Uterus (tissue), 4 donors: Measurements from ENCODE around the gene GRIK4. TPM values are rescaled to one million over a fixed set of nuclear protein-coding genes. Genes with fewer than 3 reads are reported as not detected.

ENCODE experiments used
- DNase-seq, 2 donors: peaks; one replicate each; pipeline ENCODE4 v3.0.0-alpha.2; 2019 to 2020
- H3K27ac ChIP-seq, 2 donors: fragments of 200-600 bp; sonication (generic); 1 replicate in 1 of 2; 2 replicates in 1 of 2; pipeline ENCODE4 v1.5.1; 2016 to 2018
- H3K27me3 ChIP-seq, 2 donors: fragments of 200-600 bp; sonication (generic); one replicate each; pipeline ENCODE4 v1.5.1; 2018 to 2019; ENCODE audit warnings: control low read depth in 1 of 2
- H3K36me3 ChIP-seq, 2 donors: fragments of 200-600 bp; sonication (generic); one replicate each; pipeline ENCODE4 v1.5.1; 2019; ENCODE audit warnings: control low read depth in 1 of 2
- H3K4me1 ChIP-seq, 2 donors: fragments of 200-600 bp; sonication (generic); one replicate each; pipeline ENCODE4 v1.5.1; 2018 to 2019; ENCODE audit warnings: control low read depth in 1 of 2
- H3K4me3 ChIP-seq, 2 donors: fragments of 200-600 bp; sonication (generic); 1 replicate in 1 of 2; 2 replicates in 1 of 2; pipeline ENCODE4 v1.5.1; 2018 to 2019; ENCODE audit warnings: mild to moderate bottlenecking in 1 of 2
- H3K9me3 ChIP-seq, 2 donors: fragments of 200-600 bp; sonication (generic); one replicate each; pipeline ENCODE4 v1.5.1; 2019; ENCODE audit warnings: control low read depth in 1 of 2
- POLR2A ChIP-seq, 2 donors: fragments of 450-650 bp; IDR thresholded peaks; one replicate each; pipeline ENCODE4 v1.6.1; 2016; ENCODE audit warnings: antibody characterized with exemption in 2 of 2, mild to moderate bottlenecking in 1 of 2, moderate library complexity in 1 of 2
- intact Hi-C: fragments of 100-400 bp; cut with DNase I; formaldehyde crosslinking; loops from one replicate; pipeline ENCODE4 v1.15.1; 2023; ENCODE audit warnings: low total_unique reads
- total RNA-seq, 4 donors: library from RNA; depleted of rRNA in 3 of 4; stranded (reverse); fragments of >200 nt in 3 of 4; gene quantifications; one replicate each; pipeline versions ENCODE4 v1.1.0 to v1.2.4, GENCODE V29; 2014 to 2023
- TF ChIP-seq, protein P1 (sequence below), 4 experiments: fragments of 200-600 bp in 2 of 4; fragments of 450-650 bp in 2 of 4; sonication (generic) in 2 of 4; IDR thresholded peaks; one replicate each; pipeline ENCODE4 v1.5.1; 2016 to 2019; ENCODE audit warnings: antibody characterized with exemption in 4 of 4, mild to moderate bottlenecking in 2 of 4, moderate library complexity in 1 of 4
- donor health status: DM: yes; HTN: yes; CAD: no.

GRIK4 gene
- total RNA-seq, 4 donors from 2014 or later, result 0.28 to 1.1 TPM; not detected in 2

DNA sequence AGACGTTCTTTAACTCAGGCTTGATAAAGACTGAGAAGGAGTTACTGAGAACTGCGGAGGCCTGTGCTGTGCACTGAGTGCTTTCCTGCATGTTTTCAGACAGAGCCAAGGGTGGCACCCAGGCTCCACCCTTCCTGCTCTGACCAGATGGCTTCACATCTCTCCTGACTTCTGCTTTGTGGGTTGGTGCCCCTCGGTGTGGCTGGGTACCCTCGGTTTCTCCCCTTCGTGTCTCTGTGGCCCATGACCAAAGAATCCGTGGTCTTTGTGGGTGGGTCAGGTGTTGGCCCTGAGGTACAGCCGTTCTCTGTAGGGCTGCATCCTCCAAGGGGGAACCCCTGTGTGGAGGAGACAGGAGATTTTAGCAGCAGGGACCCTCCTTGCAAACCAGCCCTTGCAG, 34.3 kb downstream of the GRIK4 start:
- Histone ChIP-seq H3K4me3 (no peak overlapping the region), H3K4me1 (peaks cover 0 to 12% of the 10 kb centered on the region in 2 donors), H3K36me3 (no peaks in the 10 kb centered on the region), H3K27me3 (no peaks in the 10 kb centered on the region), H3K27ac (no peak overlapping the region), H3K9me3 (no peaks in the 10 kb centered on the region)
- intact Hi-C loops, result no loop called here
- TF ChIP-seq POLR2A (IDR thresholded peaks at IDR 0.05), result no peak
- TF ChIP-seq, protein P1, sequence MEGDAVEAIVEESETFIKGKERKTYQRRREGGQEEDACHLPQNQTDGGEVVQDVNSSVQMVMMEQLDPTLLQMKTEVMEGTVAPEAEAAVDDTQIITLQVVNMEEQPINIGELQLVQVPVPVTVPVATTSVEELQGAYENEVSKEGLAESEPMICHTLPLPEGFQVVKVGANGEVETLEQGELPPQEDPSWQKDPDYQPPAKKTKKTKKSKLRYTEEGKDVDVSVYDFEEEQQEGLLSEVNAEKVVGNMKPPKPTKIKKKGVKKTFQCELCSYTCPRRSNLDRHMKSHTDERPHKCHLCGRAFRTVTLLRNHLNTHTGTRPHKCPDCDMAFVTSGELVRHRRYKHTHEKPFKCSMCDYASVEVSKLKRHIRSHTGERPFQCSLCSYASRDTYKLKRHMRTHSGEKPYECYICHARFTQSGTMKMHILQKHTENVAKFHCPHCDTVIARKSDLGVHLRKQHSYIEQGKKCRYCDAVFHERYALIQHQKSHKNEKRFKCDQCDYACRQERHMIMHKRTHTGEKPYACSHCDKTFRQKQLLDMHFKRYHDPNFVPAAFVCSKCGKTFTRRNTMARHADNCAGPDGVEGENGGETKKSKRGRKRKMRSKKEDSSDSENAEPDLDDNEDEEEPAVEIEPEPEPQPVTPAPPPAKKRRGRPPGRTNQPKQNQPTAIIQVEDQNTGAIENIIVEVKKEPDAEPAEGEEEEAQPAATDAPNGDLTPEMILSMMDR (IDR thresholded peaks at IDR 0.05), result no peak
- no peak for DNase-seq

DNA sequence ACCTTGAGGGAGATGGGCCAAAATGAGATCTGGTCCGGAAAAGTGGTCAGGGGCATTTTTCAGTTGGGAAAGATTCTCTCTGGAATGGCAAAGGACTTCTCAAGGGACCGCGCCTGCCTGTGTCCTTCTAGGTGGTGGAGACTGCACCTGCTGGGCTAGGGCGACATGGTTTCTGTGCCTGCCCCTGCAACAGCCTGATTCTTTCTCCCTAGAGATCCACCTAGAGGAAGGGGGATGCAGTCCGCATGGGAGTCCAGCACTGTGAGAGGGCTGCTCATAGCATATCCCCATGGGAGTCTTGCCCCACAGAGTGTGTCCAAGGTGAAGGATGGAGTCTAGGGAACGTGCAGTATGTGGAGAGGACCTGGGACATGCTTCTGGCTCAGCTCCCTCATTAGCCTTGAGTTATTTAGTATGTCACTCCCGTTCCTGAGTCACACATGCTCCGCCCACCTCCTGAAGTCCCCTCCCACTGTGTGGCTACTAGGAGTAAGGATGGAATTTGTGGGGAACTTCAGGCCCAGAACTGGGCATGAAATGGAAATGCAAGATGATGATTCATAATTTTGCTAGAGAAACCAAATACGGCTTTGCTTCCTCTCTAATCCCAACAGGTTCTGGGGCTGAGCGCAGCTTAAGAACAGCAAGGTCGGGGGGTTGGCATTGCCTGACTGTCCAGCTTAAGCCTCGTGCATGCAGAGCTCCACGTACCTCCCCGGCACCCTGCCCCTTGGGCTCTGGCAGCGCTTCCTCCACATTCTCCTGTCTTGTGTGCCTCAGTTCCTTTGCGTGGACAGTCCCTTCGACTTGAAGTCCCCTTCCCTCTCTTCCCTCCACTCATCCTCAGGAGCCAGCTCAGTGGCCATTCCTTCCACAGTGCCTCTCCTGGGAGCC, 35.0 kb downstream of the GRIK4 start:
- Histone ChIP-seq H3K4me3 (no peak overlapping the region), H3K9me3 (no peaks in the 10 kb centered on the region), H3K4me1 (peaks cover 0 to 12% of the 10 kb centered on the region in 2 donors), H3K27me3 (no peaks in the 10 kb centered on the region), H3K27ac (peak overlapping the region; percentile 16 to 28), H3K36me3 (no peaks in the 10 kb centered on the region)
- intact Hi-C loops, result no loop called here
- TF ChIP-seq, protein P1 (IDR thresholded peaks at IDR 0.05), result no peak
- no peak for TF ChIP-seq POLR2A (IDR thresholded peaks at IDR 0.05)
- DNase-seq, result peak; percentile 56 to 70

DNA sequence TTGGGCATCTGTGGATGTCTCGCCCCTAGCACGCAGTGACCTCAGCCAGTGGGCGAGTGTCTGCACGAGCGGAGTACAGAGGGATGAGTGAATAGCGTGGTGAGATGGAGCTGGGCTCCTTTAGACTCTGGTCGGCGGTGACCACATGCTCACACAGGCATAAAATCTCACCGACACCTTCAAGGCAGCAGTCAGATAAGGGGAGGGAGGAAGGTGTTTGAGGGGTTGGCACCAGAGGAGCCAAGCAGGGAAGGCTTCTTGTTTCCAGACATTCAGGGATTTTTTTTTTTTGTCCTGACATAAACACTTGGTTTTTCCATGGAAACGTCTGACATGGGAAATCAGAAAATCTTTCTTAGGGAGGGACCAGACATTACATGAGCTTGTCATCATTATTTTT, 35.8 kb downstream of the GRIK4 start:
- intact Hi-C loops, result no loop called here
- H3K9me3 ChIP-seq, result no peaks in the 10 kb centered on the region
- TF ChIP-seq, protein P1 (IDR thresholded peaks at IDR 0.05), result no peak
- no peak for TF ChIP-seq POLR2A (IDR thresholded peaks at IDR 0.05)
- H3K27me3 ChIP-seq, result no peaks in the 10 kb centered on the region
- peaks cover 0 to 12% of the 10 kb centered on the region in 2 donors for H3K4me1 ChIP-seq
- peak overlapping the region; percentile 16 to 28 for H3K27ac ChIP-seq
- DNase-seq, result no peak
- no peaks in the 10 kb centered on the region for H3K36me3 ChIP-seq
- H3K4me3 ChIP-seq, result no peak overlapping the region

DNA sequence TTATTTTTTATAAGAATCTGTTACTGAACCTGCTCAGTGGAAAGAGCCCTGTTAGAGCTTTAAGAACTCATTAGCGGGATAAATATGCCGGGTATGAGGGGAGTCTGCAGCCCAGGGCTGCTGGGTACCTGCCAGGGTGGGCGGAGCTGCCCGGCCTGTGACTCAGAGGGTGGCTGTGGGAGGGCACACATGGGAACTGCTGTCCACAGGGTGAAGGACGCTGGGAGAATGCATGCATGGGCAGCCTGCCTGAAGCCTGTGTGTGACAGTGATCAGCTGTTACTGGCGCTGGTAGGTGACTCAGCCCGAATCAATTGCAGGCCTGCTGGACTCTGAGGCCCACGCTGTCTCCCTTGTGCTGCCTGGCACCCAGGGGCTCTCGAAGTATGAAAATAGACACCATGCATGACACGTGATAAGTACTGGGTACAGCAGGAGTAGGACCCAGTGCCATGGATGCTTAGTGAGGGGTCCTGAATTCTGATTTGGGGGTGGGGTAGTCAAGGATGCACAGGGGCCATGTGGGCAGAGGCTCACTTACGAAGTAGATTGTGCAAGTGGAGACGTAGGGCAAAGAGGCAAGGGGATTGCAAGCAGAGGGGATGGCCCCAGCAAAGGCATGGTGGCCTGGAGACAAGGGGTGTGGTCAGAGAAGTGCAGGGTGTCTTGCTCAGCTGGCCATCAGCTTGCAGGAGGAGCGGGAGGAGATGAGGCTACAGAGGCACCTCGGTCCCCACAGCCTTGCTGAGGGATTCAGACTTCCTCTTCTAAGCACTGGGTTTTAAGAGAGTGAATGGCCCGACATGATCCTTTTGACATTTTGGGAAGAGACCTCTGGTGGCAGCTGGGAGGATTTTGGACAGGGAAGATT, 36.5 kb downstream of the GRIK4 start:
- intact Hi-C loops, result no loop called here
- Histone ChIP-seq H3K9me3 (no peaks in the 10 kb centered on the region), H3K4me3 (no peak overlapping the region), H3K36me3 (no peaks in the 10 kb centered on the region), H3K27me3 (no peaks in the 10 kb centered on the region), H3K4me1 (peaks cover 0 to 12% of the 10 kb centered on the region in 2 donors), H3K27ac (peak overlapping the region in 1 of 2 donors; percentile 16)
- TF ChIP-seq, protein P1 (IDR thresholded peaks at IDR 0.05), result no peak
- no peak for TF ChIP-seq POLR2A (IDR thresholded peaks at IDR 0.05)
- DNase-seq, result peak; percentile 59 to 76
